Measurements from ENCODE around the gene IGSF3.
"Not testable (repeated sequence)": the region's sequence is repeated elsewhere in the genome, so short reads cannot be mapped to it uniquely, and the experiment has no call there.

DNA sequence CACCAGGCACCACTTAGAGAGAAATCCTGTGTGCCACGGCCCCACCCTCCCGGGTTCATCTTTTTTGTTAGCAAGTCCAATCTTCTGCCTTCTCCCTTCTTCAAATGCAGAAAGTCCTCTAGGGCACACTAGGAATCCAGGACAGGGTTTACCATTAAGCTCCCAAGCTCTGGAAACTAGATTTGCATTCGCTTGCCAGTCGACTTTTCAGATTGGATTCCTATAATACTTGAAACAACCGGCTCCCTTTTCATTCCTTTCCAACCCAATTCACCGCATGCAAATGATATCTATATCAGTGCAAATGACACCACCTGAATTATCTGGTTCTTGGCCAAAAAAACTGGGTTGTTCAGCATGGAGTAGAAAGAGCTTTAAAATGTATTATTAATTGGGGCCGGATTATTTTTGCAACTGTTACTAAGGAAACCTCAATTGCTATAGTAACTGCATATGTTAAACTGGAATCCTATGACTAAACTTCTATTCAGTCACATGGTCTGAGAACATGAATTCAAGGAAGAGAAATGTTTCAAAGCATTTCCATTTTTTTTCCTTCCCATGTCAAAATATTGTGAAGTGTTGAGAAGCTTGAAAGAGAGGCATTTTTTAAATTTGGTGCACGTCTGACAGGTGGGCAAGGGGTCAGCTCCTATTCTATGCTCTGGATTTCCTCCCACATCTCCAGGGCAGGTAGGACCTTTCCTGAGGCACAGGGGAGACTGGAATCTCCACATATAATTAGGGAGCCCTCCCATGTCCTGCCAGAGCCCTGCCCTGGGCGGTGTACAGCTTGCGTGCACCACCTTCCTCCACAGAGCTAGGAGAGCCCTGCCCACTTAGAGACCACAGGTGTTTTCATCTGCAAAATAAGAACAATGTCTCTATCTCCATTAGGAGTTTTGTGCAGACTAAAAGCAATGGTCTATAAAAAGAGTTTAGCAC lies 76.3 kb downstream of the IGSF3 start:
- TF ChIP-seq, protein P1, sequence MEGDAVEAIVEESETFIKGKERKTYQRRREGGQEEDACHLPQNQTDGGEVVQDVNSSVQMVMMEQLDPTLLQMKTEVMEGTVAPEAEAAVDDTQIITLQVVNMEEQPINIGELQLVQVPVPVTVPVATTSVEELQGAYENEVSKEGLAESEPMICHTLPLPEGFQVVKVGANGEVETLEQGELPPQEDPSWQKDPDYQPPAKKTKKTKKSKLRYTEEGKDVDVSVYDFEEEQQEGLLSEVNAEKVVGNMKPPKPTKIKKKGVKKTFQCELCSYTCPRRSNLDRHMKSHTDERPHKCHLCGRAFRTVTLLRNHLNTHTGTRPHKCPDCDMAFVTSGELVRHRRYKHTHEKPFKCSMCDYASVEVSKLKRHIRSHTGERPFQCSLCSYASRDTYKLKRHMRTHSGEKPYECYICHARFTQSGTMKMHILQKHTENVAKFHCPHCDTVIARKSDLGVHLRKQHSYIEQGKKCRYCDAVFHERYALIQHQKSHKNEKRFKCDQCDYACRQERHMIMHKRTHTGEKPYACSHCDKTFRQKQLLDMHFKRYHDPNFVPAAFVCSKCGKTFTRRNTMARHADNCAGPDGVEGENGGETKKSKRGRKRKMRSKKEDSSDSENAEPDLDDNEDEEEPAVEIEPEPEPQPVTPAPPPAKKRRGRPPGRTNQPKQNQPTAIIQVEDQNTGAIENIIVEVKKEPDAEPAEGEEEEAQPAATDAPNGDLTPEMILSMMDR (IDR thresholded peaks at IDR 0.05) = not testable (repeated sequence)
- not testable (repeated sequence) for TF ChIP-seq POLR2A, EP300 (IDR thresholded peaks at IDR 0.05)
